IPS DF 19.7 (cell line): ENCODE measurements around the gene MAEA.
"Not testable (repeated sequence)": the region's sequence is repeated elsewhere in the genome, so short reads cannot be mapped to it uniquely, and the experiment has no call there.

ENCODE experiments used
- DNase-seq: peaks from one replicate; pipeline ENCODE4 v3.0.0-alpha.2; 2013; ENCODE audit warnings: low read depth, low spot score

MAEA gene

GRCh38 chr4:1321486-1321885 lies 31.8 kb downstream of the MAEA start:
- DNase-seq: no peak

- no peak for DNase-seq
Measured at GRCh38 chr4:1321946-1322650, 32.4 kb downstream of the MAEA start.

GRCh38 chr4:1323280-1323634 lies 33.6 kb downstream of the MAEA start:
- DNase-seq: no peak

- DNase-seq: no peak
Measured at GRCh38 chr4:1323635-1324442, 34.1 kb downstream of the MAEA start.

GRCh38 chr4:1324443-1325175 lies 34.9 kb downstream of the MAEA start:
- not testable (repeated sequence) for DNase-seq

GRCh38 chr4:1325176-1325480 lies 35.4 kb downstream of the MAEA start:
- DNase-seq: no peak

GRCh38 chr4:1325681-1326635 lies 36.3 kb downstream of the MAEA start:
- DNase-seq: no peak

GRCh38 chr4:1326751-1327525 lies 37.2 kb downstream of the MAEA start:
- DNase-seq: no peak

- no peak for DNase-seq
Measured at GRCh38 chr4:1327526-1328266, 38.0 kb downstream of the MAEA start.

- no peak for DNase-seq
Measured at GRCh38 chr4:1328267-1329155, 38.8 kb downstream of the MAEA start.

- DNase-seq: no peak
Measured at GRCh38 chr4:1329408-1330371, 40.0 kb downstream of the MAEA start.

- DNase-seq: no peak
Measured at GRCh38 chr4:1330761-1331590, 41.3 kb downstream of the MAEA start.

- no peak for DNase-seq
Measured at GRCh38 chr4:1331591-1332353, 42.1 kb downstream of the MAEA start.

GRCh38 chr4:1332686-1333085 lies 43.0 kb downstream of the MAEA start:
- no peak for DNase-seq

- DNase-seq: no peak
Measured at GRCh38 chr4:1333256-1333655, 43.6 kb downstream of the MAEA start.
